Tracheal epithelial cell (primary cell): ENCODE results near the gene HMGB4. TPM values are rescaled to one million over a fixed set of nuclear protein-coding genes. Genes with fewer than 3 reads are reported as not detected.

Experiments
- total RNA-seq: library from RNA; depleted of rRNA; stranded (reverse); fragments of >200 nt; gene quantifications from 2 replicates; pipeline ENCODE4 v1.2.1, GENCODE V29; 2014

The HMGB4 gene, protein sequence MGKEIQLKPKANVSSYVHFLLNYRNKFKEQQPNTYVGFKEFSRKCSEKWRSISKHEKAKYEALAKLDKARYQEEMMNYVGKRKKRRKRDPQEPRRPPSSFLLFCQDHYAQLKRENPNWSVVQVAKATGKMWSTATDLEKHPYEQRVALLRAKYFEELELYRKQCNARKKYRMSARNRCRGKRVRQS
- total RNA-seq = not detected in 2 replicates

DNA sequence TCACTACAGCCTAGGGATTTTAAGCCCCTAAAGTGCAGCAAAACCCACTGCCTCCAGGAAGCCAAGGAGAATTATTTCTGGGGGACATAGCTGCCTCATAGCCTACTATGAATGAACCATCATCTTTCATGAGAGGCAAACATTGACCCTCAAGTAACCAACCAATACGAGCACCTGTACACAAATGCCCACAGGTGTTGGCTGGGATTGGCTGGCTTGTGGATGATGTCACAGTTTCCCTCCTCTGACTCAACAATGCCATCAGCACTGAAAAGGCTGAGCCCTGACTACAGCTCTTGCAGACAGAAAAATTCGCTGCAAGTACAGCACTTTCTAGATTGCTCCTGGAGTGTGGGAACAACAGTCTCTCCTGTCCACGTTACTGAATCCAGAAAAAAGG, at the start of gene HMGB4:
Gene HMGB4 (plus strand): TSS at position 301 of the 400 bp plus-strand sequence. CDS start 113 bp downstream, outside the sequence.

